HFF-Myc (cell line): ENCODE results near the gene CEND1.
A peak's percentile ranks its signal among the peaks of the same experiment; 100 is the strongest.

Experiments used
- DNase-seq: peaks from one replicate; pipeline ENCODE4 v3.0.0-alpha.2; 2011; ENCODE audit warnings: low read depth; ENCODE audit errors: extremely low read depth
- H3K4me3 ChIP-seq: replicated peaks from 2 replicates; pipeline ENCODE4 v1.5.1; 2011; ENCODE audit warnings: low read depth, mild to moderate bottlenecking, control low read depth, low read length
- TF ChIP-seq, protein P1 (sequence below): IDR thresholded peaks from 2 replicates; pipeline ENCODE4 v1.5.1; 2012; ENCODE audit warnings: mild to moderate bottlenecking, low read depth, low read length, control low read depth; ENCODE audit errors: missing control alignments

CEND1 gene

DNA sequence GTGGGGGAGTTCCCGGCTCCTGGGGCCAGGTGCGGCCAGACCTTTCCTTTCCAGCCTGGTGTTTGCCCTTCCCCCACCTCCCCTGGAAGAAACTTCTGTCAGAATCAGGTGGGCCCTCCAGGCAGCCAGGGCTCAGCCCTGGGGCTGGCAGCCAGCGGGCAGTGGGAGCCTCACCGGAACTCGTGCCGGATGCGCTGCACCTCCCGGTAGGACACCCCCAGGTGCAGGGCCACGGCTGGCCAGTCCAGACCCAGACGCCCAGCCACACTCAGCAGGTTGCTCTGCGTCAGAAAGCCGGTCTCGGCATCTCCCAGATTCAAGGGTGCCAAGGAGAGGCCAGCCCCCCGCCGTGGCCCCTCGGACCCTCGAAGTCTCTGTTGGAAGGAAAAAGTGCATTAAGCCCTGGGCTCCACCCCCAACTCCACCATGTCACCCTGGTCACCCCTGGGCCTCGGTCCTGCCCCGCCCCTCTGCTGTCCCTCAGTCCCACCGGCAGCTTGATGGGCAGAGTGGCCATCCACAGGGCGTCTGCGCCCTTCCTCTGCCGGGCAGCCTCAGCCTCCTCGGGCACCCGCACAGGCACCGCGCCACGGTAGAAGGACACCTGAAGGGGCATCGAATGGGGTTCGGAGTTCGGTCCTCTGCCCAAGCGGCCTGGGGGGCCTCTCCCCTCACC is 9.9 kb upstream of the CEND1 start:
- H3K4me3 ChIP-seq: no peak overlapping the region
- TF ChIP-seq, protein P1, sequence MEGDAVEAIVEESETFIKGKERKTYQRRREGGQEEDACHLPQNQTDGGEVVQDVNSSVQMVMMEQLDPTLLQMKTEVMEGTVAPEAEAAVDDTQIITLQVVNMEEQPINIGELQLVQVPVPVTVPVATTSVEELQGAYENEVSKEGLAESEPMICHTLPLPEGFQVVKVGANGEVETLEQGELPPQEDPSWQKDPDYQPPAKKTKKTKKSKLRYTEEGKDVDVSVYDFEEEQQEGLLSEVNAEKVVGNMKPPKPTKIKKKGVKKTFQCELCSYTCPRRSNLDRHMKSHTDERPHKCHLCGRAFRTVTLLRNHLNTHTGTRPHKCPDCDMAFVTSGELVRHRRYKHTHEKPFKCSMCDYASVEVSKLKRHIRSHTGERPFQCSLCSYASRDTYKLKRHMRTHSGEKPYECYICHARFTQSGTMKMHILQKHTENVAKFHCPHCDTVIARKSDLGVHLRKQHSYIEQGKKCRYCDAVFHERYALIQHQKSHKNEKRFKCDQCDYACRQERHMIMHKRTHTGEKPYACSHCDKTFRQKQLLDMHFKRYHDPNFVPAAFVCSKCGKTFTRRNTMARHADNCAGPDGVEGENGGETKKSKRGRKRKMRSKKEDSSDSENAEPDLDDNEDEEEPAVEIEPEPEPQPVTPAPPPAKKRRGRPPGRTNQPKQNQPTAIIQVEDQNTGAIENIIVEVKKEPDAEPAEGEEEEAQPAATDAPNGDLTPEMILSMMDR: no peak
- DNase-seq: no peak

DNA sequence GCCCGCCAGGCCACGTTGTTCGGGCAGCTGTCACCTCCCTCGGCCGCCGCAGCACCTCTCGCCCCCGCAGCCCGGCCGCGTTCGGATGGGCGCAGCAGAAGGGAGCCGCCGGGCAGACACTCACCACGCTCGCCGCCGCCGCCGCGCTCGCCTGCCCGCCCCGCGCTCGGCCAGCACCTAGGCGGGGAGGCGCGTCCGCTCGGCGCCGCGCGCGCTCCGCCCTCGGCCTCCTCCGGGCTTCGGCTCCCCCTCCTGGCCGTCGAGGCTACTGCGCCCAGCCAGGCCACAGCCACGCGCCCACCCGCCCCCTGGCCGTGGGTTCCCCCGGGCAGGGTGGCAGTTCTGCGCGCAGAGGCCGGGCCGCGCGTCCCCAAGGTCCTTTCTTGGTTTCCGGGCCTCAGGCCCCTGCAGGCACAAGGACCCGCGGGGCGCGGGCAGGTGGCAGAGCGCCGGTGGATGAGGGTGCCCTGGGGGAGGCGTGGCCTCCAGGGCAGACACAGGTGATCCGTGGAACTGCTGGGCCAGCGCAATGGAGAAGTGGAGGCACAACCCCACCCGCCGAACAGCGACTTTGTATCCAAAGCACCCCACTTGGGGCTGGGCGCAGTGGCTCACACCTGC is 8.3 kb upstream of the CEND1 start, which contains the start of gene SLC25A22:
Gene SLC25A22 (minus strand): TSS at position 189 of the 621 bp plus-strand sequence. CDS start 3,275 bp downstream, outside the sequence.
- no peak for DNase-seq
- TF ChIP-seq, protein P1: peak; percentile 51
- peak within 1 kb of the TSS; percentile 79 for H3K4me3 ChIP-seq

DNA sequence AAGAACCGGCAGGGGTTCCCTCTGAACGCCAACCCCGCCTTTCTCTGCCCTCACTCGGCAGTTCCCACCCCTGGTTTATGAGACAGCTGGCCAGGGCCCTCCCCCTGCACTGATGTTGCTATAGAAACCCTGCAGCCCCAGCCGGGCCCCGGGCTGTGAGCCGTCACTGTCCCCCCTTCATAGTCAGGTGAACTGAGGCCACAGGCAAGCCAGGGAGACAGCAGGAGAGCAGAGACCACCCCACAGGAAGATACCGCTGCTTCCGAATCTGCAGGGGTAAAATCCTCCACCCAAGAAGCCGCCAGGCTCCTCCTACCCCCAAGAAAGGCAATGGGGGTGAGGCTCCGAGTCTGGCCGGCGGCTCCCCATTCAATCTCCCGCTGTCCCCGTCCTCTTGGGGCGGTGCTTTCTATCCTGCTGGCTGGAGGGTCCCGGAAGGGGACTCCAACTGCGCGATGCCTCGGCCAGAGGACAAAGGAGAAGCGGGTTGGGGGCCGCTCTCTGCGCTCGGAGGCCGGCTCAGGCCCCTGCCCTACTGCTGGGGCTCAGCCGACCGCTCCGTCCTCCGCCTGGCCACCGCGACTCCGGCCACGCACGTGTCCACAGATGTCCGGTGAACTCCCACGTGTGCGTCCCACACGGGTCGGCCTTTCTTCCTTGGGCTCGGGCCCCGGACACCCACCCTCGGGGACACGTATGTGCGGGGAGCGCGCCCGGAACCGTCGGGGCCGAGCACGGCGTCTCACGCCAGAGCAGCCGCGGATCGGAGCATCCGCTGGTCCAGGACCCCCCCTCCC is 7.6 kb upstream of the CEND1 start:
- TF ChIP-seq, protein P1: no peak
- peak overlapping the region; percentile 79 for H3K4me3 ChIP-seq
- DNase-seq: no peak

DNA sequence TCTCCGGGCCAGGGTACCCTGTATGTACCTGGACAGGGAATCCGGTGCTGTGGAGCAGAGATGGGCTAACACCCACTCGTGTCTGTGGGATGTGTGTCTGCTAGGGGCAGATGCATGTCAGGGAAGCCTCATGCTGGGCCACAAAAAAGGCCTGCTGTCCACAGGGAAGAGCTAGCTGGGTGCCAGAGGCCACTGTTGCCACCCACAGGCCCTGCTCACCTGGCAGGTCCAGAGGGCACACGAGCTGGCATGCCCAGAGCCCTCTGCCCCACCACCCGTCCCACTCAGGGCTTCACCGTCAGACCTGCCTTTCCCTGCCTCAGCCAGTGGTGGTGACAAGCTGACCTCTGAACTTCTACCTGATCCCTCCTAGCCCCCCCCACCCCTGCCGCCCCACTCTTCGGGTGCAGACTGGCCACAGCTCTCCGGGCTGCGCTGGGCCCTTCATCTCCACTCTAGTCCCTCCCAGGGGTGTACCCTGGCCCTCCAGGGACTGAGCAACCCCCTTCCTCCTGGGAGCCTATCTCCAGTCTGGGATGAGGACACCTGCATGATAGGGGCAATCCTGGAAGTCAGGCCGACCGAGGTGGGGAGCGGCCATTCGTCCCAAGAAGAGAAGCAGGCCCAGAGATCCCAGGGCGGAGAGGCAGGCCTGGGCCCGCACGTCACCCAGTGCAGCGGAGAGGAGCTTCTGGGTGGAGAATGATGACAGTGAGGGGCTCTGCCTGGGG is 6.8 kb upstream of the CEND1 start:
- H3K4me3 ChIP-seq: peak overlapping the region; percentile 79
- DNase-seq: no peak
- TF ChIP-seq, protein P1: no peak

DNA sequence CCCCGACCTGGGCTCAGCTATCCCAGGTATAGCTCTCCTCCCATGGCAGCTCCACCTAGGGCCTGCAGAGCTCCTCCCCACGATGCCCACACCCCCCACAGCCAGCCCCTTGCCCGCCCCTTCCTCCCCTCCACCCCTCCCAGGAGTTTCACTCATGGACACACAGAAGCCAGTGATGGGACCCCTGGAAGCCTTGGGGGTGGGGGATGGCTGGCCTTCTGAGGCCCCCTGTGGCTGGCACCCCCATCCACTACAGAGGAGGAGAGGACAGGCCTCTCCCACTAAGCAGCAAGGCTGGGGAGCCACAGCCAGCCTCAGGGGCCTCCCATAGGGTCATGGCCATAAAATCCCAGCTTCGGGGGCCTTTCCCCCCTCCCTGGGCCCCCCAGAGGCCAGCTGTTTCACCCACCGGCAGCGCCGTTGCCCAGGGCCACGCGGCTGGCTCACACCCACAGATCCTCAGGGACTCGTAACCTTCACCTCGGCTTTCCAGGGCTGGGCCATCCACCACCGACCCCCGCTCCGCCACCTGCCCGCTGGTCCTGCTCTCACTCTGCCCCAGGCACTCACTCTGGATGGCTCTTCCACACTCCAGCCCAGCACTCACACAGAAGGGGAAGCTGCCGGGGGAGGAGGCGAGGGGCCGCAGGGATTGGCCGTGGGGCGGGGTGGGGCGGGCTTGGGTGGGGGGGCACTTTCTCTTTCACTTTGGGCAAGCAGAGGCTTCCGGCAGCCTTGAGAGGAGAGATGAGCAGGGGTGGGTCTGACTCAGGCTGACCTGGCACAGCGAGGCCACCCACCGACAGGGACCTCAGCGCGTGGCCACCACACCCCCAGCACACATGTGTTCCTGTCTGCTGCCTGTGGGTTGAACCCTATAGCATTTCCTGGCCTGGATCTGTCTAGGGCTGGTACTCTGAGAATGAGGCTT is 6.0 kb upstream of the CEND1 start:
- DNase-seq: no peak
- H3K4me3 ChIP-seq: peak overlapping the region; percentile 79
- TF ChIP-seq, protein P1: no peak
